GM12878 (cell line): ENCODE results near the gene MAPK8.

ENCODE experiments used
- ATF3 ChIP-seq: IDR thresholded peaks from 2 replicates; pipeline ENCODE4 v1.6.1; 2011; ENCODE audit warnings: low read depth, mild to moderate bottlenecking, low read length, moderate library complexity, borderline replicate concordance; ENCODE audit errors: extremely low read depth
- CBX3 ChIP-seq: fragments of 200-600 bp; sonication (generic); IDR thresholded peaks from 2 replicates; pipeline ENCODE4 v1.6.1; 2016; ENCODE audit warnings: low read depth, borderline replicate concordance
- CTCF ChIP-seq, 3 experiments: IDR thresholded peaks in 2 of 3; conservative IDR thresholded peaks in 1 of 3; 2 replicates each; pipeline ENCODE4 v1.5.1; 2011; ENCODE audit warnings: low read depth in 3 of 3, low read length in 3 of 3, mild to moderate bottlenecking in 3 of 3, control low read depth in 2 of 3, moderate library complexity in 2 of 3, inconsistent platforms in 1 of 3, mixed read lengths in 1 of 3; ENCODE audit not compliant: control insufficient read depth in 2 of 3, insufficient read depth in 1 of 3; ENCODE audit errors: extremely low read depth in 1 of 3
- POLR2A ChIP-seq: IDR thresholded peaks from 2 replicates; pipeline ENCODE4 v1.6.1; 2011; ENCODE audit warnings: low read depth, mild to moderate bottlenecking, low read length
- TAF1 ChIP-seq: IDR thresholded peaks from 2 replicates; pipeline ENCODE4 v1.6.1; 2011; ENCODE audit warnings: mild to moderate bottlenecking, low read depth, low read length, borderline replicate concordance
- USF2 ChIP-seq: IDR thresholded peaks from 2 replicates; pipeline ENCODE4 v1.6.1; 2011; ENCODE audit warnings: low read depth, low read length, improper control_type of control experiment, borderline replicate concordance

DNA sequence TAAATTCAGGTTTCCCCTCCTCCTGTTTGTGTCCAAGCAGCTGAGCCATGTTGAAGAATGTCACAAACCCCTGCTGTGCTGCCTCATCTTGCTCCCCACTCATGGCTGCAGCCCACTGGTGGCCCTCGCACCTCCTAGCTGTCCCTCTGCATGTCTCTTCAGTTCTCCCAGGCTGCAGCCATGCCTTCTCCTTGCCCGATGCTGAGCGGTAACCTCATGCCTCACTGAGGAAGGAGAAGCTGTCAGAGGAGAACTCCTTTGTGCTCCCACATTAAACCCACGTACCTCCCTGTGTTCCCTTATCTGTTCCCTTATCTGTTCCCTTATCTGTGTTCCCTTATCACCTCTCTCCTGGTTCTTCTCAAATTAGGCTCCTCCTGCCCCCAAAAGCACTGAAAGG lies 21.7 kb upstream of the MAPK8 start:
- TF ChIP-seq USF2 (no peak), CBX3 (no peak), TAF1 (no peak), POLR2A (no peak), CTCF (IDR thresholded peaks at IDR 0.05 in 2 of 3, conservative IDR thresholded peaks at IDR 0.05 in 1 of 3; ENCODE audit: control insufficient read depth in 2 of 3, extremely low read depth in 1 of 3, insufficient read depth in 1 of 3, low read depth in 3 of 3, low read length in 3 of 3) (no peak), ATF3 (no peak)
